Activated CD4-positive, alpha-beta T cell treated with anti-CD3 and anti-CD28 coated beads for 48 hours (primary cell): Measurements from ENCODE around the gene RAP1GAP2.
A peak's percentile ranks its signal among the peaks of the same experiment; 100 is the strongest.

Experiments used
- DNase-seq: peaks from one replicate; pipeline ENCODE4 v3.0.0-alpha.2; 2020

RAP1GAP2 gene

GRCh38 chr17:2854143-2855055 lies 58.2 kb downstream of the RAP1GAP2 start:
- DNase-seq = peak; percentile 40

DNA sequence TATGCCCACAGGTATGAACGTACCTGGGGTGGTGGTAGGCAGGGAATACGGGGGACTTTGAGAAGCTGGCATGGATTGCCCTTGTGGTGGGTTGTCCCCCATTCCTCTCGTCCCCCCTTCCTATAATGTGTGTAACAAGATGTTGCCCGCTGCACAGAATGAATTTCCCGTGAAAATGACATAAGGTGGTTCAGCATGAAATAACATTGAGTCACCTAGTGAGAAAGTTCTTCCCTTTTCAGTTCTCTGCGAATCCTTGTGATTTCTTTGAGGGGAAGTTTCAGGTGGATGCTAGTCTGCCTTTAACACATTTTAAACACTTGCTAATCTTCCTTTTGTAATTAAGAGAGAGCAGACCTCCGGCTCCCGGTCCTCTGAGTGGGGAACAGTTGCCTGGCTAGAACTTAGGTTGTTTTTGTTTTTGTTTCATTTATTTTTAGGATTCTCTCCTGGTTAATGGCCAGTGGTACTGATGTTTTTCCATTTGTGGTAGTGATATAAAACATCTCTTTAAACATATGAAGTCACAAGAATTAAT lies 58.9 kb downstream of the RAP1GAP2 start:
- no peak for DNase-seq

DNA sequence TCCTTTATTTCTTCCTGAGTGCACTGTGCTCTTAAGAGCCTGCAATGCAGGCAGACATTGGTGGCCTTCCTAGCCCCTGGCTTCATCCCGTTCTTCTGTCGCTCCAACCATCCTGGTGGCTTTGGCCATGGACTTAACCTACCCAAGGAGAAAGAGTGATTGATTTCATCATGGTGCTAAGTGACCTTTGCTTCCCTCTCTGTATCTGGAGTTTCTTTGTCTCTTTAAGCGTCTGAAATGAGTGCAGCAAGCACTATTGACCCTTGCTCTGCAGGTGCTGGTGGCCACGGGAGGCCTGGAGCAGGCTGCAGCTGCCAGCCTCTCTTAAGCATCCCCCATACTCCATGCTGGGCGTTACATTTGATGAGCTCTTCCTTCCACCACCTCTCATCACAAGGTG lies 60.5 kb downstream of the RAP1GAP2 start:
- no peak for DNase-seq

DNA sequence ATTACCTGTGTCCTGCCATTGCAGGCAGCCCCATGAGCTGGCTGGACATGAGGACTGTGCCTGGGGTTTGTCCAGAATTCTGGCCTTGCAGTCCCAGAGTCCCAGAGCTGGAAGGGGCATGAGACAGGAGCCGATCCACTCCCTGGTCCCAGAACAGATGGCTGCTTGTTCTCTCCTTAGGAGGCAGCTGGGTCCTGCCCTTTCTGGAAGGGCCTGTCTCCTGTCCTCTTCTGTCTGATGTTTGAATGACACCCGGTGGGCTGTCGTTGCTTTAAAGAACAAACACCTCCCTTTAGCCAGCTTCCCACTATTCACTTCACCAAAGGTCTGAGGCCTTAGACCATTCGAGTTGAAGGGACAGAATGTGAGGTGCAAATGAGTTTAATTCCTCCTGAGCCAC lies 63.8 kb downstream of the RAP1GAP2 start:
- DNase-seq = no peak

DNA sequence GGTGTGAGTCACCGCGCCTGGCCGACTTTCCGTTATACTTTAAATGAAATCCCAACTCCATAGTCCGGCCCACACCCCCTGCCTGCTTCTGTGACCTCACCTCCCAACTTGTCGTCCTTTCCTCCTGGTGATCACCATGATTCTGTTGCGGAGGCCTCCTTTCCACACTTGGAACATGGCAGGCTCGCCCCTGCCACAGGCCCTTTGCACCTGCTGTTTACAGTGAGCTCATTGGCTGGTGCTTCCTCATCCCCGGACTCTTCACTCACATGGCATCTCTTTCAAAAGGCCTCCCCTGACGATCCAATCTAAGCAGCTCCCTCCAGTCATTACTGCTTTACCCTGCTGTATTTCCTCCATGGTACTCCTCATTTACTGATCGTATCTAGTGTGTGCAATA lies 64.6 kb downstream of the RAP1GAP2 start:
- DNase-seq = no peak

DNA sequence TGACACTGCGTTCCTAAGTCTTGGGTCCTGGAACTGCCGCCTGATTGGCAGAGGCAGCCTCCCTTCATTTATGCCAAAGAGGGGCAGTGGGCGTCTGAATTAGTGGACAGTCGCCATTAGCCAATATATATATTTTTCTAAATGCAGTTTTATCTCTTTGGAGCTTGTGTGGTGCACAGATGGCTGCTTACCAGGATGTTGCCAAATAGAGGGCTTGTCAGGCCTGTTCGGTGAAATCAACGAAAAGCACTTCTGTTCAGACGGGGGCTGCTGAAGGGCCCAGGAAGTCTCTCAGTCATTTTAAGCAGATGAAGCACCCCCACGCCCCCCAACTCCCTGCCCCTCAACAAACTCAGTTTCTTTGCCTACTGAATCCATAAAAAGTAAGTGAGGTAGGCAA lies 66.0 kb downstream of the RAP1GAP2 start:
- no peak for DNase-seq

- no peak for DNase-seq
These were observed 67.0 kb downstream of the RAP1GAP2 start for GRCh38 chr17:2863204-2863603.

DNA sequence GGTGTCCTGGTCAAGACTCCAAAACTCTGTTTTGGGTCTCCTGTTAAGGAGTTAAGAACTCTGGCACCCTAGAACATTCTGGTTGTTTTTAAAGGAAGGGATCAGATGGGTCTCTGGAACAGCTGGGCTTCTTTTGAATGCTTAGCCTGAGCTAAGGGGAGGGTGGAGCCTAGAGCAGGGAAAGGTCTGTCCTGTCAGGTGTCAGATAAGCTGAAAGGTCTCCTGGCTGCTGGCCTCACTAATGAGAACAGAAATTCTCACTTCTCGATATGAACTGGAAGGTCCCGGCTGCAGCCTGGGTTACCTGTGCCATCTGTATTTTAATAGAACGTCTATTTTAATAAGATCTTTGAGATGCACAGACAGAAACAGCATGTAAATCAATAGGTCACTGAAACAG lies 69.0 kb downstream of the RAP1GAP2 start:
- no peak for DNase-seq

DNA sequence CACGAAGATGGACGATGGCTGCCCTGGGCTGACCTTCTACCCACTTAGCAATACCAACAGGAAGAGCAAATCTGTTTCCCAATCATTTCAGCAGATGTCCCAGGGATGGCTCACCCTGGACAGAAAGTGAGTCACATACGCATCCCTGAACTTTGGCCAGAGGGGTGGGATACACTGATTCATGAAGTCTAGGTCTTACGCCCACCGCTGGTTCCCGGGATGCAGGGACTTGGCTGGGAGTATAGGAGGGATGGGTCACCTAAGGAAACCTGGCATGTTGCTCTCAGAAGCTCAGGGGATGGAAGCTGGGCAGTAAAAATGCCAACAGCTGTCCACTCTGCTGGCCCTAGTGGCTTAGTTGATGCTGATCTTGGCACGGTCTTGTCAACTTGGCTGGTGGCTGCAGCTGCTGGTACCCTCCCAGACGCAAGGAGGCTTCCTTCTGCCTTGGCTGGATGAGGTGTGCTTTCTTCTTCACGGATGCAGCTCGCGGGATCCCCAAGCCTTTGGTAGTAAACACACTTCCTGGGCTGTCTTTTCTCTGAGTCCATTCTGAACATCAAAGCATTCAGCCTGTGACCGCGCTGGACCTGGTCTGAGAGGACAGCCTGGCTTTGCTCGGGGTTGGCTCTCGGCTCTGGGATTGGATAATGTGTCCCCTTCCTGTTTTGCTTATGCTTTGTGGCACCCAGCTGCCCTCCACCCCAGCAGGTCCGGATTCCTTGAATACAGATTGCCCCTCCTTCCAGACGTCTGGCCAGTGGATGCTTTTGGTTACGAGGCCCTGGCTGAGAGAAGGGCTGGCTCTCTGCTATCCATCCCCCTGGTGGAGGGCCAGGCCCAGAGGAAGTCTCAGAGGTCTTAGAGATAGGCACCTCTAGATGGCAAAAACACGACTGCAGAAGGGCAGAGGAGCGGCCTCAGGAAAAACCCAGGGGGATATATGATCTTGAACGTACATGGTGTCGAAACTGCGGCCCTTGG lies 71.5 kb downstream of the RAP1GAP2 start:
- no peak for DNase-seq

DNA sequence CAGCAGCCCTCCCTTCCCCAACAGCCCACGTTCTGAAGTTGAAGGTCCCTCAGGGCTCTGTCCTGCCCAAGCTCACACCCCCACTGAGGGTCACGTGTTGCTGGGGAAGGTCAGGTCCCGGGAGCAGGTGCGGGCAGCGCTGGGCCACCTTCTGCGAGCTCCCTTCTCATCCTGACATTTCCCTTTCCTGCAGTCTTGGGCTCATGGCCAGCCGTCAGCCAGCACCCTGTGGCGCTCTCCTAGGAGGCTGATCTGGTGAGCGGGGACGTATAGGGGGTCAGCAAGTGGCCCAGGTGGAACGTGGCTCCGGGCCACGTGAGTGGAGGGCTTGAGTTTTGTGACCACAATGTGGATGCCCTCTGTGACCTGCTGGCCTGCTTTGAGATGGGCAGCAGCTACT lies 73.4 kb downstream of the RAP1GAP2 start:
- no peak for DNase-seq

- no peak for DNase-seq
These were observed 75.0 kb downstream of the RAP1GAP2 start for GRCh38 chr17:2871205-2871604.

DNA sequence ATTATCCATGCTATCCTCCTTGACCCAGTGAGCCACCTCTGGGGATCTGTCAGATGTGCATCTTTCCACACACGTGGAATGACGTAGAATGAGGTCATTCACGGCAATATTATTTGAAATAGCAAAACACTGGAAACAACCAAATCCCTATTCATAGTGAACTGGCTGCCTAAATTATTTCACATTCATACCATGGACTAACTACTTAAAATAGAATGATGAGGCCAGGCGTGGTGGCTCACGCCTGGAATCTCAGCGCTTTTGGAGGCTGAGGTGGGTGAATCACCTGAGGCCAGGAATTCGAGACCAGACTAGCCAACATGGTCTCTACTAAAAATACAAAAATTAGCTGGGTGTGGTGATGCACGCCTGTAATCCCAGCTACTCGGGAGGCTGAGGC lies 75.5 kb downstream of the RAP1GAP2 start:
- no peak for DNase-seq

- no peak for DNase-seq
These were observed 76.0 kb downstream of the RAP1GAP2 start for GRCh38 chr17:2872282-2872681.

DNA sequence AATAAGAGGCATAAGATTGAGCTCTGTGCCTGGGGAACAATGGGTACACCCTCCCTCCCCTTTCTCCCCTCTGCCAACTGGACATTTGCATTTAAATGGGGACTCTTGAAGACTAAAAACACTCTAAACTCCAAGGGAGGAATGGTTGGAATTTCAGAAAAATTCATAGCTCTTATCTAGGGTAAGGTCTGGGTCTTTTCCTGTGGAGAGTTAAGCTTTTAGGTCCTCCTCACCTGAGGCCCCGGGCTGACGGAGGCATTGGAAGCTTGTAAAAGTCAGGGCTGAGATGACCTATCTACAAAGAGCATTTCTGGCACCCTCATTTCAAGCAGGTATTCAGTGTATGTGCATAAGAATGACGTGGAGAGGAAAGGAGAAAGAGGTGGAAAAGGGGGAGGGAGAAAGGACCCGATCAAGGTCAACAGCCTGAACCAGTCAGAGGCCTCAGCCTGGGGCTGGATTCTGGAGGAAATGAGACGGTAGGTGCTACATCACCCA lies 78.0 kb downstream of the RAP1GAP2 start:
- DNase-seq = no peak

DNA sequence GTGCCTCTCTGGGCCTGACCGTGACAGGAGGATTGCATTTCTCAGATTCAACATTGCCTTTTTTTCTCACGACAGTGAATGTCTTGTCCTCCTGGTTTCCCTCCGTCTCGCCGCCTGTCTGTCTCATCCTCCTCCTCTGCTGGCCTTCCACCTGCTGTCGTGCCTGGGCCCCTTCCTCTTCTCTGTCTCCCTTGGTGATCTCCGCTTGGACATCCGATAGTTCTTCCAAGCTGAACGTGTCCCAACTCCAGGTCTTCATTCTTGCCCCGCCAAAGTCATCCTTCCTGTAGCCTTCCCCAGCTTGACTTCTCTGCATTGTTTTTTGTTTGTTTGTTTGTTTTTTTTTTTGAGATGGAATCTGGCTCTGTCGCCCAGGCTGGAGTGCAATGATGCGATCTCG lies 79.4 kb downstream of the RAP1GAP2 start:
- DNase-seq = no peak

DNA sequence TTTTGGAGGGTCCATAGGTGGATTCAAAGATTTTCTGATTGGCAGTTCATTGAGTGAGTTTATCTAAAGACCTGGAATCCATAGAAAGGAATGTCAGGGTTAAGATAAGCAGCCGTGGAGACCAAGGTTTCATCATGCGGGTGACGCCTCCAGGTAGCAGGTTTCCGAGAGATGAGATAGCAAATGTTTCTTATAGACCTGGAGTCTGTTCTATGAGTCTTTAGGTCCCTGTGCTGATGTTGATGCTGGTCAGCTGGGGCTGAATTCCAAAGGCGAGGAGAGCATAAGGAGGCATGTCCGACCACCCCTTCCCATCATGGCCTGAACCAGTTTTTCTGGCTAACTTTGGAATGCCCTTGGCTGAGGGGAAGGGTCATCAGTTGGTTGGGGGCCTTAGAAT lies 80.2 kb downstream of the RAP1GAP2 start:
- no peak for DNase-seq

DNA sequence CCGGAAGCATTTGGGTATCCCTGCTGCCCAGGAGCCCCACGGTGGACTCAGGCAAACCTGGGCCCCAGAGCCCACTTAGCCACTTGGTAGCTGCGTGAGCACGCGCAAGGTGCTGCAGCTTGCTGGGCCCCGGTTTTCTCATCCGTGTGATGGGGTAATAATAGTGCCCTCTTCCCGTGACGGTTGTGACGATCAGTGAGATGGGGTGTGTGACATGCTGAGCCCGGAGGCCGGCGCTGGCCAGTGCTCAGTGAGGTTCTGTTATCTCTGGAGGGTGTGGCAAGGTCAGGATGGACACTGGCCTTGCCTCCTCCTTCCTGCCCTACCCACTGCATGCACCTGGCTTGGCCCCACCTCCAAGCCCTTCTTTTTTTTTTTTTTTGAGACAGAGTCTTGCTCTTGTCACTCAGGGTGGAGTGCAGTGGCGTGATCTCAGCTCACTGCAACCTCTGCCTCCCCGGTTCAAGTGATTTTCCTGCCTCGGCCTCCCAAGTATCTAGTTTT lies 82.6 kb downstream of the RAP1GAP2 start:
- DNase-seq = no peak

- no peak for DNase-seq
These were observed 83.8 kb downstream of the RAP1GAP2 start for GRCh38 chr17:2880050-2880449.

- no peak for DNase-seq
These were observed 85.1 kb downstream of the RAP1GAP2 start for GRCh38 chr17:2881295-2881694.

DNA sequence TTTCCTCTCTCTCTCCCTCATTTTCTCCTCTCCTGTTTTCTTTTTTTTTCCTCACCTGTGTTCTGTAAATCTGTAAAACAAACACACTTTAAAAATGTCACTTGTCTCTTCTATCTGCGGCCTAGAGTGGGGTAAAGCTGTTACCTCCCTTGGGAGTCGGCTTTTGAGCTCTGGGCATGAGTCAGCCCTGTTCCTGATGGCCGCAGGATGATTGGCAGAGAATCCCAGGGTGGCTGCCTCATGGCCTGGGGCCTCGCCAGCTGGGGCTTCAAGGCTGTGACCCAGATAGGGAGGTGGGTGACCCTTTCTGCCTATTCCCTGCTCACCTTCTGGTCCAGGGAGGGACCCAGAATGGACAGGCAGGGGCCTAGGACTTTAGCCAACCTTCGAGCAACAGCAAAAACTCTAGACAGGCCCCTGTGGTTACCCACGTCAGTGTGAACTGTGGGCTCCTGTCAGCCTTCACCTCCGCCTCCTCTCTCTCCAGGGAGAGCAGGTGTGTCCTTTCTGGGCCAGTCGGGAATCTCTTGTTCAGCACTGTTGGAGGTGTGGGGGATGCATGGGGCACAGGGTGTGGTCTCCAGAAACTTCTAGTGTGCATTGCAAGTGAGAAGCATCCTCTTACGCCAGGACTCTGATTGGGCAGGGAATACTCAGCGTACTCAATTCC lies 87.4 kb downstream of the RAP1GAP2 start:
- DNase-seq = no peak

GRCh38 chr17:2885733-2886132 lies 89.5 kb downstream of the RAP1GAP2 start:
- no peak for DNase-seq

GRCh38 chr17:2888326-2888725 lies 92.1 kb downstream of the RAP1GAP2 start:
- DNase-seq = no peak

- no peak for DNase-seq
These were observed 93.0 kb downstream of the RAP1GAP2 start for GRCh38 chr17:2889256-2889655.
